Heart right ventricle (tissue), 16 donors: Measurements from ENCODE around the gene LRRC47. TPM values are rescaled to one million over a fixed set of nuclear protein-coding genes. Genes with fewer than 3 reads are reported as not detected.
A peak's percentile ranks its signal among the peaks of the same experiment; 100 is the strongest.
"Not testable (repeated sequence)": the region's sequence is repeated elsewhere in the genome, so short reads cannot be mapped to it uniquely, and the experiment has no call there.

Source experiments
- ATAC-seq, 8 donors: fragments of 200-7000 bp; cut with Tn5 transposase; one replicate each; pipeline ENCODE4 v1.9.1; 2020; ENCODE audit warnings: mild to moderate bottlenecking in 8 of 8, moderate library complexity in 8 of 8, moderate number of reproducible peaks in 1 of 8
- DNase-seq, 2 donors: peaks; one replicate each; pipeline ENCODE4 v3.0.0-alpha.2; 2020
- H3K27ac ChIP-seq, 10 donors: fragments of 200-600 bp; sonication (generic) in 2 of 10; one replicate each; pipeline versions ENCODE4 v1.5.0 to v1.8.0; 2020 to 2022; ENCODE audit warnings: mild to moderate bottlenecking in 3 of 10
- H3K27me3 ChIP-seq, 7 donors: fragments of 200-600 bp; one replicate each; pipeline ENCODE4 v1.8.0; 2021 to 2022; ENCODE audit warnings: mild to moderate bottlenecking in 2 of 7
- H3K36me3 ChIP-seq, 9 donors: fragments of 200-600 bp; sonication (generic) in 1 of 9; one replicate each; pipeline versions ENCODE4 v1.5.0 to v1.8.0; 2020 to 2022; ENCODE audit warnings: mild to moderate bottlenecking in 2 of 9
- H3K4me1 ChIP-seq, 9 donors: fragments of 200-600 bp; sonication (generic) in 1 of 9; one replicate each; pipeline versions ENCODE4 v1.5.0 to v1.8.0; 2020 to 2022; ENCODE audit warnings: mild to moderate bottlenecking in 4 of 9
- H3K4me3 ChIP-seq, 10 donors: fragments of 200-600 bp; sonication (generic) in 2 of 10; one replicate each; pipeline versions ENCODE4 v1.5.0 to v1.8.0; 2020 to 2022; ENCODE audit warnings: mild to moderate bottlenecking in 7 of 10, moderate library complexity in 2 of 10
- H3K9me3 ChIP-seq, 11 donors: fragments of 200-600 bp in 10 of 11; sonication (generic) in 2 of 11; one replicate each; pipeline versions ENCODE4 v1.5.0 to v1.8.0; 2013 to 2022; ENCODE audit warnings: mild to moderate bottlenecking in 2 of 11, control low read depth in 1 of 11, moderate library complexity in 1 of 11
- CTCF ChIP-seq, 9 donors: fragments of 200-600 bp; sonication (generic) in 2 of 9; IDR thresholded peaks; one replicate each; pipeline versions ENCODE4 v1.5.0 to v1.8.0; 2021 to 2022; ENCODE audit warnings: antibody characterized with exemption in 9 of 9, mild to moderate bottlenecking in 5 of 9, moderate library complexity in 1 of 9
- WGBS, 2 donors: extraction: QIAGEN DNeasy Blood & Tissue Kit; methylation state at CpG; one replicate each; pipeline ENCODE4 v1.1.7; 2013; ENCODE audit warnings: inconsistent platforms in 1 of 2; 5-methylcytosine and 5-hydroxymethylcytosine counted together
- intact Hi-C, 10 donors: fragments of 100-400 bp; cut with DNase I; formaldehyde crosslinking; loops; one replicate each; pipeline versions ENCODE4 v1.11.1 to v1.14.2; 2022
- polyA plus RNA-seq, 2 donors: library from polyadenylated mRNA; stranded (reverse); fragments of 200-250 nt; gene quantifications; one replicate each; pipeline ENCODE4 v1.2.3, GENCODE V29; 2013
- total RNA-seq, 10 donors: library from RNA; stranded (reverse); fragmentation: NEBNext Ultra II Directional in 3 of 10; extraction: Animal tissue kit (Norgen Biotek cat#: 25700) in 3 of 10; gene quantifications; one replicate each; pipeline versions ENCODE4 v1.2.1 to v1.2.4, GENCODE V29; 2021 to 2023
- donor health status: Arrhythmogenic right ventricular cardiomyopathy.
- donor health status: ischemic (EF 13 %, LVEDD 7.1; RV severe dilation, severe dysfunction).
- donor health status: healthy with polysubstance abuse.
- donor health status: DM: no; HTN: yes; CAD: no.
- donor health status: DM: no; HTN: no; CAD: no.
- donor health status: ischemic (EF 25% LVEDD 6.9; RV normal size, moderate dysfunction).
- donor health status: ischemic (EF 25% LVEDD 5.7; RV mildly dilated, moderate dysfunction).
- donor health status: healthy.
- donor health status: DM: yes; HTN: yes; CAD: no.
- donor health status: Ischemic cardiomyopathy.
- donor health status: ischemic (EF 35%, LVEDD 5.7; RV mildly dilated, moderate dysfunction).
- donor health status: nonischemic (EF 11% LVEDD 7.7; RV severe dilation, severe dysfunction).
- donor health status: DM: yes; HTN: yes; CAD: no.
- donor health status: PGD.
- donor health status: ischemic (EF 29% LVEDD 5.4; RV normal size, mild dysfunction).
- donor health status: nonischemic (EF 23%, LVEDD 6.1; RV moderate dilation, normal function).

Gene LRRC47
- total and polyA plus RNA-seq, 12 donors: 17.6 to 85.4 (median 69.8) TPM

DNA sequence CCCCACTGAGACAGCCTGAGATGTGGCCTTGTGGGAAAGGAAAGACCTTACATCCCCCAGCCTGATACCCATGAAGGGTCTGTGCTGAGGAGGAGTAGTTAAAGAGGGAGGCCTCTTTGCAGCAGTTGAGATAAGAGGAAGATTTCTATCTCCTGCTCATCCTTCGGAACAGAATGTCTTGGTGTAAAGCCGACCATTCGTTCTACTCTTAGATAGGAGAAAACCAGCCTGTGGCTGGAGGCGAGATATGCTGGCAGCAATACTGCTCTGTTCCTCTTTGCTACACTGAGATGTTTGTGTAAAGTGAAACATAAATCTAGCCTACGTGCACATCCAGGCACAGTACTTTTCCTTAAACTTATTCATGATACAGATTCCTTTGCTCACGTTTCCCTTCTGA is 45.6 kb downstream of the LRRC47 start:
- intact Hi-C loops: no loop called here
- Histone ChIP-seq H3K9me3 (no peaks in the 10 kb centered on the region), H3K27ac (no peak overlapping the region), H3K4me1 (peaks cover 3 to 20% (median 17%) of the 10 kb centered on the region in 9 donors), H3K36me3 (no peaks in the 10 kb centered on the region), H3K27me3 (peaks cover 0 to 43% (median 12%) of the 10 kb centered on the region in 7 donors), H3K4me3 (no peak overlapping the region)
- DNase-seq (no peak), ATAC-seq (no peak)
- 52 to 57% methylated on average over 6 of the region's 6 CpGs for WGBS, 2 donors
- no peak for TF ChIP-seq CTCF (IDR thresholded peaks at IDR 0.05)

GRCh38 chr1:3749512-3749911 is 46.8 kb downstream of the LRRC47 start:
- peaks cover 0 to 5% (median 0%) of the 10 kb centered on the region in 9 donors for H3K36me3 ChIP-seq
- peaks cover 0 to 31% (median 7%) of the 10 kb centered on the region in 7 donors for H3K27me3 ChIP-seq
- H3K4me1 ChIP-seq: peaks cover 3 to 33% (median 23%) of the 10 kb centered on the region in 9 donors
- ATAC-seq (no peak), DNase-seq (no peak)
- intact Hi-C loops: no loop called here
- no peak overlapping the region for H3K27ac ChIP-seq
- TF ChIP-seq CTCF (IDR thresholded peaks at IDR 0.05): no peak
- H3K4me3 ChIP-seq: no peak overlapping the region
- WGBS, 2 donors: 68 to 74% methylated on average over 5 of the region's 5 CpGs
- H3K9me3 ChIP-seq: no peaks in the 10 kb centered on the region

DNA sequence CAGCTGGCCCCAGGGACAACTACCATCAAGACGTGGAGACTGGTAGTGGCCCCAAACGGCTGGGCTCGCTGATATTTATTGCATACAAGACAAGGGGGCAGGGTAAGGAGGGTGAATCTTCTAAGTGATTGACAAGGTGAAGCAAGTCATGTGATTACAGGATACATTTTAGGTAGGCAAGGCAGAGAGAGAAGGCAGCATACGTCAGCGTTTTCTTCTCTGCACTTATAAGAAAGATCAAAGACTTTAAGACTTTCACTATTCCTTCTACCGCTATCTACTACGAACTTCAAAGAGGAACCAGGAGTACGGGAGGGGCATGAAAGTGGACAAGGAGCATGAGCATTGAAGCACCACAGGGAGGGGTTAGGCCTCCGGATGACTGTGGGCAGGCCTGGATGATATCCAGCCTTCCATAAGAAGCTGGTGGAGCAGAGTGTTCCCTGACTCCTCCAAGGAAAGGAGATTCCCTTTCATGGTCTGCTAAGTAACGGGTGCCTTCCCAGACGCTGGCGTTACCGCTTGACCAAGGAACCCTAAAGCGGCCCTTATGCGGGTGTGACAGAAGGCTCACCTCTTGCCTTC is 47.9 kb downstream of the LRRC47 start:
- Histone ChIP-seq H3K4me1 (peaks cover 3 to 38% (median 23%) of the 10 kb centered on the region in 9 donors), H3K27me3 (peaks cover 0 to 20% (median under 1%) of the 10 kb centered on the region in 7 donors)
- H3K9me3 ChIP-seq, DNase-seq, ATAC-seq, H3K4me3 ChIP-seq, H3K27ac ChIP-seq, intact Hi-C loops, H3K36me3 ChIP-seq: not testable (repeated sequence)
- 80 to 82% methylated on average over 15 of the region's 15 CpGs for WGBS, 2 donors

GRCh38 chr1:3747903-3748302 is 48.4 kb downstream of the LRRC47 start:
- Histone ChIP-seq H3K4me1 (peaks cover 3 to 38% (median 23%) of the 10 kb centered on the region in 9 donors), H3K9me3 (no peaks in the 10 kb centered on the region), H3K27ac (peak overlapping the region in 1 of 10 donors; percentile 89), H3K27me3 (peaks cover 0 to 14% (median 0%) of the 10 kb centered on the region in 7 donors), H3K36me3 (peaks cover 0 to 15% (median 2%) of the 10 kb centered on the region in 9 donors), H3K4me3 (peak overlapping the region in 8 of 10 donors; percentile 66 to 93 (median 84))
- DNase-seq (no peak), ATAC-seq (no peak)
- TF ChIP-seq CTCF (IDR thresholded peaks at IDR 0.05): no peak
- intact Hi-C loops: no loop called here
- WGBS, 2 donors: 85 to 86% methylated on average over 13 of the region's 13 CpGs

DNA sequence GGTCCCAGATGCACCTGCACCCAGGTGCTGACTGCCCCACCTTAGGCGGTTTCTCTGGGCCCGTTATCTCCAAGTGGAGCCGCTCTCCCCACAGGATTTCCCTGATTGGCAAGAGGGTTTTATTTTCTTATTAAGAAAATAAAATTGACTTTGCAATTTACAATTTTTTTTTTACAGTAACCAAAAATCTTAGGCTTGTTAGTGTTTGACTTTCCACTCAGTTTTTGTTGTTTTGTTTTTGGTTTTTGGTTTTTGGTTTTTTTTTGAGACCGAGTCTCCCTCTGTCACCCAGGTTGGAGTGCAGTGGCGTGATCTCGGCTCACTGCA is 48.8 kb downstream of the LRRC47 start:
- Histone ChIP-seq H3K27ac (peak overlapping the region in 9 of 10 donors; percentile 77 to 92 (median 87)), H3K4me3 (peak overlapping the region; percentile 66 to 93 (median 82)), H3K4me1 (peaks cover 3 to 38% (median 23%) of the 10 kb centered on the region in 9 donors), H3K9me3 (no peaks in the 10 kb centered on the region), H3K27me3 (peaks cover 0 to 11% (median 0%) of the 10 kb centered on the region in 7 donors), H3K36me3 (peaks cover 0 to 19% (median 6%) of the 10 kb centered on the region in 9 donors)
- WGBS, 2 donors: 45 to 47% methylated on average over 6 of the region's 6 CpGs
- intact Hi-C loops: no loop called here
- no peak for TF ChIP-seq CTCF (IDR thresholded peaks at IDR 0.05)
- ATAC-seq (no peak), DNase-seq (no peak)
